Measurements from ENCODE around the gene MAU2.
"Not testable (repeated sequence)": the region's sequence is repeated elsewhere in the genome, so short reads cannot be mapped to it uniquely, and the experiment has no call there.

The MAU2 gene

GRCh38 chr19:19379527-19379926 lies 58.9 kb downstream of the MAU2 start:
- TF ChIP-seq CTCF (IDR thresholded peaks at IDR 0.05; ENCODE audit: low read length): no peak
- TF ChIP-seq EZH2 (IDR thresholded peaks at IDR 0.05; ENCODE audit: borderline replicate concordance, low read length): no peak
- no peak overlapping the region for H3K4me2 ChIP-seq (ENCODE audit: low read length)
- no peaks in the 10 kb centered on the region for H3K27me3 ChIP-seq (ENCODE audit: insufficient read depth, low read length)

GRCh38 chr19:19380316-19380715 lies 59.7 kb downstream of the MAU2 start:
- not testable (repeated sequence) for H2AFZ ChIP-seq (ENCODE audit: low read length); H3K79me2 ChIP-seq (ENCODE audit: insufficient read depth, low read length); H3K9ac ChIP-seq (ENCODE audit: low read length); H3F3A ChIP-seq (ENCODE audit: insufficient read depth, low read length); H4K20me1 ChIP-seq (ENCODE audit: insufficient read depth, low read length); H3K27me3 ChIP-seq (ENCODE audit: insufficient read depth, low read length); H3K27ac ChIP-seq (ENCODE audit: low read depth, low read length, poor library complexity, severe bottlenecking); H3K4me3 ChIP-seq (ENCODE audit: low read depth, low read length, poor library complexity, severe bottlenecking); H3K36me3 ChIP-seq (ENCODE audit: insufficient read depth, low read length); H3K9me3 ChIP-seq (ENCODE audit: low read length); H3K4me2 ChIP-seq (ENCODE audit: low read length); H3K9me2 ChIP-seq (ENCODE audit: low read depth, low read length)
- H3K4me1 ChIP-seq (ENCODE audit: insufficient read depth, low read length, severe bottlenecking): peaks cover 14% of the 10 kb centered on the region

More at GRCh38 chr19:19379527-19379926, 58.9 kb downstream of the MAU2 start:
- Histone ChIP-seq H4K20me1 (ENCODE audit: insufficient read depth, low read length) (no peaks in the 10 kb centered on the region), H3K4me1 (ENCODE audit: insufficient read depth, low read length, severe bottlenecking) (peaks cover 16% of the 10 kb centered on the region), H3K9me2 (ENCODE audit: low read depth, low read length) (no peaks in the 10 kb centered on the region), H2AFZ (ENCODE audit: low read length) (no peak overlapping the region), H3K27ac (ENCODE audit: low read depth, low read length, poor library complexity, severe bottlenecking) (no peak overlapping the region), H3K36me3 (ENCODE audit: insufficient read depth, low read length) (no peaks in the 10 kb centered on the region), H3K4me3 (ENCODE audit: low read depth, low read length, poor library complexity, severe bottlenecking) (no peak overlapping the region), H3K9me3 (ENCODE audit: low read length) (no peaks in the 10 kb centered on the region), H3K79me2 (ENCODE audit: insufficient read depth, low read length) (no peaks in the 10 kb centered on the region), H3F3A (ENCODE audit: insufficient read depth, low read length) (no peaks in the 10 kb centered on the region), H3K9ac (ENCODE audit: low read length) (no peak overlapping the region)

GRCh38 chr19:19381007-19381926 lies 60.6 kb downstream of the MAU2 start:
- H3K9ac ChIP-seq (ENCODE audit: low read length): no peak overlapping the region
- H3K27me3 ChIP-seq (ENCODE audit: insufficient read depth, low read length): no peaks in the 10 kb centered on the region
- H3K27ac ChIP-seq (ENCODE audit: low read depth, low read length, poor library complexity, severe bottlenecking): no peak overlapping the region
- H3K9me2 ChIP-seq (ENCODE audit: low read depth, low read length): no peaks in the 10 kb centered on the region
- no peaks in the 10 kb centered on the region for H4K20me1 ChIP-seq (ENCODE audit: insufficient read depth, low read length)
- no peaks in the 10 kb centered on the region for H3K36me3 ChIP-seq (ENCODE audit: insufficient read depth, low read length)
- no peak overlapping the region for H3K4me3 ChIP-seq (ENCODE audit: low read depth, low read length, poor library complexity, severe bottlenecking)
- no peaks in the 10 kb centered on the region for H3F3A ChIP-seq (ENCODE audit: insufficient read depth, low read length)
- TF ChIP-seq EZH2 (IDR thresholded peaks at IDR 0.05; ENCODE audit: borderline replicate concordance, low read length) (no peak), CTCF (IDR thresholded peaks at IDR 0.05; ENCODE audit: low read length) (no peak)
- no peaks in the 10 kb centered on the region for H3K9me3 ChIP-seq (ENCODE audit: low read length)
- 0 out of 2 replicates have a peak overlapping the region, but pooled peaks have one; percentile 0 for H3K4me2 ChIP-seq (ENCODE audit: low read length)
- peaks cover 13% of the 10 kb centered on the region for H3K4me1 ChIP-seq (ENCODE audit: insufficient read depth, low read length, severe bottlenecking)
- peaks cover 1% of the 10 kb centered on the region; the same call in 1 of the 2 replicates for H3K79me2 ChIP-seq (ENCODE audit: insufficient read depth, low read length)
- no peak overlapping the region for H2AFZ ChIP-seq (ENCODE audit: low read length)
